HG02973 (cell line): ENCODE results near the gene MFSD6L.

Source experiments
- ATAC-seq: cut with Tn5 transposase; IDR thresholded peaks from one replicate; pipeline ENCODE4 v1.9.1; 2021; ENCODE audit warnings: moderate library complexity; ENCODE audit not compliant: unreplicated experiment

The MFSD6L gene

DNA sequence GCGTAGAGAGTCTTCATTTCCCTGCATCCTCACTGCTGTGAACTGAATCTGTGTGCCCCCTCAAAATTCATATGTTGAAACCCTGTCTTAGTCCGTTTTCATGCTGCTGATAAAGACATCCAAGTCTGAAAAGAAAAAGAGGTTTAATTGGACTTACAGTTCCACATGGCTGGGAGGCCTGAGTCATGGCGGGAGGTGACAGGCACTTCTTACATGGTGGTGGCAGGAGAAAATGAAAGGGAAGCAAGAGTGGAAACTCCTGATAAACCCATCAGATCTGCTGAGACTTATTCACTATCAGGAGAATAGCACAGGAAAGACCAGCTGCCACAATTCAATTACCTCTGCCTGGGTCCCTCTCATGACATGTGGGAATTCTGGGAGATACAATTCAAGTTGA lies 51.4 kb downstream of the MFSD6L start:
- ATAC-seq = no peak
